KOPT-K1 (cell line): Measurements from ENCODE around the gene ADAMTS5.

Experiments
- H3K27ac ChIP-seq: fragments of 200-600 bp; sonication (generic); 2 replicates; pipeline ENCODE4 v1.5.1; 2016; ENCODE audit warnings: antibody characterized with exemption, mild to moderate bottlenecking, low read depth, low read length; ENCODE audit not compliant: poor library complexity, severe bottlenecking
- H3K36me3 ChIP-seq: fragments of 200-600 bp; sonication (generic); 2 replicates; pipeline ENCODE4 v1.5.1; 2017; ENCODE audit warnings: antibody characterized with exemption, mild to moderate bottlenecking, low read length, moderate library complexity; ENCODE audit not compliant: insufficient read depth
- H3K9me3 ChIP-seq: fragments of 200-600 bp; sonication (generic); 2 replicates; pipeline ENCODE4 v1.5.1; 2017; ENCODE audit warnings: antibody characterized with exemption, low read length, mild to moderate bottlenecking; ENCODE audit not compliant: insufficient read depth, poor library complexity, severe bottlenecking

The ADAMTS5 gene

GRCh38 chr21:26933448-26933847, 33.4 kb downstream of the ADAMTS5 start:
- Histone ChIP-seq H3K9me3 (no peaks in the 10 kb centered on the region), H3K36me3 (no peaks in the 10 kb centered on the region), H3K27ac (no peak overlapping the region)

DNA sequence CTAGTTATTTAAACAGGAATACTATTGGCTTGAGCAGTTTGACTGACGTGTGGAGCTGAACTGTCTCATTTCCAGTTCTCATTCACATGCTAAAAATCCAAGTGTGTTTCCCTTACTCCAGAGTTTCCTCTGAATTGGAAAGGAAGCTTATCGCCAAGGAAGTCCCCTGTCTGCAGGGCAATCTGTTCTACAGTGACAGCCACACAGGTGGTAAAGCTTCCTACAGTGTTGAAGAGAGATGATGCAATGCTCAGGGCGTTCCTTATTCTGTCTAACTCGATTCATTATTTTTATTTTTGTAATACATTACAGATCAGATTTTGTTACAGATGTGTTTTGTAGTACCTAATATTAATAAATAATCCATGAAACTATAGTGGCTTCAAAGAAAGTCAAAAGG, 41.3 kb downstream of the ADAMTS5 start:
- H3K27ac ChIP-seq, result no peak overlapping the region
- no peaks in the 10 kb centered on the region for H3K36me3 ChIP-seq
- no peaks in the 10 kb centered on the region for H3K9me3 ChIP-seq

GRCh38 chr21:26925122-26925521, 41.8 kb downstream of the ADAMTS5 start:
- Histone ChIP-seq H3K36me3 (no peaks in the 10 kb centered on the region), H3K27ac (no peak overlapping the region), H3K9me3 (no peaks in the 10 kb centered on the region)

DNA sequence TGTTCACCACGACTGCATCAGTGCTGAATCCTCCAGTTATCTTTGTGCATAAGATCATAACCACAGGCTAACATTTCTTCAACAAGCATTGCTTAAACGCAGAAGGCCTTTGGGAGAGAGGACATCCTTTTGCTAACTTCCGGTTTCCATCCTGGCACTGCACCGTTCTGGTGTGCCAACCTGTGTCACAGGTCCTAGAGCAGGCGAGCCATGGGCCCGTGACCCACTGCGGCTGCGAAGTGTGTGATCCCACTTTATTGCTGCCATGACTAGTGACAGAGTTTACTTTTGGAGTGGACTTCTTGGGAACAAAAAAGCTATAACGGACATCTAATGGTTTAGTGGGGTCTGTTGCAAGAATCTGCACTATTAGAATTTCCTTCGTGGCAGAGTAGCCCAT, 42.9 kb downstream of the ADAMTS5 start:
- Histone ChIP-seq H3K27ac (no peak overlapping the region), H3K36me3 (no peaks in the 10 kb centered on the region), H3K9me3 (no peaks in the 10 kb centered on the region)

- no peak overlapping the region for H3K27ac ChIP-seq
- no peaks in the 10 kb centered on the region for H3K36me3 ChIP-seq
- no peaks in the 10 kb centered on the region for H3K9me3 ChIP-seq
Measured at GRCh38 chr21:26920055-26920454, 46.8 kb downstream of the ADAMTS5 start.

DNA sequence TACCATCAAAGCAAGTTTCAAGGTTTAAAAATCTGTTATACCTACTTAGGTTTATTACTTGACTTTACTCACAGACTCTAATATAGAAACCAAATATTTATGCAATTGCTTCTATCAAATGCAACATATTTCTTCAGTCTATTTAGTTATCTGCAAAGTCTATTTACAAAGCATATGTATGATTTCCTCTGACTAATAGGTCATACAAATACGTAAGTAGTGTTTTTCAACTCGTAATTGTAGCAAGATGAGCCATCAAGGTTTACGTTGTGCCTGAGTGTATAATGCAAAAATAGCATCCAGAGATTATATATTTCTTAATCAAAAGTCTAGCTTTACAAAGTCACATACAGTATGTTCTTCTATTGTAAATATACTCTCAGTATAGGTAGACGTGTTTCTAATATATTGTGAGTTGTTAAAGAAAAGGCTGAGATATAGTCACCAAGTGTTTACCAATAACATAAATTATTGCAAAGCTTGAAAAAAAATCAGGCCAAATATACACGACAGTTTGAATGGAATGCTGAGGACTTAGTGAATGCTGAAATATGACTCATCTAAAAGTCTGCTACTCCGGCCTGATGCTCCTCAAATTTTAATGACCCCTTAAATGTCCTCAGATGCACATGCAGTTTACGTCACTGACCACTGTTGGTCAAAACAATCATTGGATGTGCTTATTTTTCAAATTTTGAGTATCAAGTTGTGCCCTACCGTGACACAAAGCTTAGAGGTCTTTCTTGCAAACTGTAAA, 48.4 kb downstream of the ADAMTS5 start:
- Histone ChIP-seq H3K36me3 (no peaks in the 10 kb centered on the region), H3K9me3 (peaks cover 9% of the 10 kb centered on the region), H3K27ac (no peak overlapping the region)

DNA sequence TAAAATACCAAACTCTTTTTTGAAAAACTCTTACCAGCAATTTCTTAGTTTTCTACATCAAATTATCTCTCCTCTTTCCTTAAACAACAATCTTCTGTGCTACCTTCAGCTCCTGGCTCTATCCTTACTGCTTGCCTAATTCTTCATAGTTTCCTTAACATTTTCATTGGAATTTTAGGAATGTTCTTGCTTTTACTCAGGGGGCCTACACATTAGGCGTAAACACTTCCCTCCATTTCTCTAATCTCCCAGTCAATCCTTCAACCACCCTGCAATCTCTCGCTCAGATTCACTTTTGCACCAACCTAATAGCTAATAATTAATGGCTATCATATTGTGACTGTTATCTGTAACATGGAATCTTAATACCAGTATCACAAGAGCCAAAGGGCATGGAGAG, 50.1 kb downstream of the ADAMTS5 start:
- Histone ChIP-seq H3K27ac (no peak overlapping the region), H3K9me3 (peaks cover 11% of the 10 kb centered on the region), H3K36me3 (no peaks in the 10 kb centered on the region)

DNA sequence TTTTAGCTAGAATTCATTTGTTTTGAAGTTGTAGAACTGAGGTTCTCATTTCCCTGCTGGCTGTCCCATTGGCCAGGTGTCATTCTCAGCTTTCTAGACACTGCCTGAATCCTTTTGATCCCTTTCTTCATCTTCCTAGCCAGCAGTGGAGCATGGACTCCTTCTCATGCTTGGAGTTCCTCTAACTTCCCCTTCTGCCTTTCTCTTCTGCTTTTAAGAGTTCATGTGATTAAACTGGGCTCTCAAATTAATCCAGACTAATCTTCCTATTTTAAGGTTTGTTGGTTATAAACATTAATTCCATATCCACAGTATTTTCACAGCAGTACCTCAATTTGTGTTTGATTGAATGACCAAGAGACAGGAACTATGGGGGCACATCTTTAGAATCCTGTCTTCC, 52.3 kb downstream of the ADAMTS5 start:
- Histone ChIP-seq H3K9me3 (peaks cover 11% of the 10 kb centered on the region), H3K36me3 (no peaks in the 10 kb centered on the region), H3K27ac (no peak overlapping the region)

GRCh38 chr21:26912466-26912865, 54.4 kb downstream of the ADAMTS5 start:
- Histone ChIP-seq H3K9me3 (peaks cover 11% of the 10 kb centered on the region), H3K27ac (no peak overlapping the region), H3K36me3 (no peaks in the 10 kb centered on the region)

DNA sequence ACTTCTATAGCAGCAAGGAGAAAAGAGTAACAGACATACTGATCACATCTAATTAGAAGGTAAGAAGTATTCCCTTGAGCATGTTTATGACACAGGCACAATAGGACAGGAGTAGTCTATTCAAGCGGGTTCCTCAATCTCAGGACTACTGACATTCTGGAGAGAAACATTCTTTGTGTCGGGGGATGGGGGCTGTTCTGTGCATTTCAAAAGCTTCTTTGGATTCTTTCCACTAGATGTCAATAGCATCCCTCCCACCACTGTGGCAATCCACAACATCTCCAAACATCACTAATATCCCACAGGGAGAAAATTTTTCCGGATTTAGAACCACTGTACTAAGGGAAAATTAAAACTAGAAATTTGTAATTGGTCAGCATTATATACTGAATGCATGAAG, 56.9 kb downstream of the ADAMTS5 start:
- Histone ChIP-seq H3K27ac (no peak overlapping the region), H3K36me3 (no peaks in the 10 kb centered on the region), H3K9me3 (peaks cover 11% of the 10 kb centered on the region)

DNA sequence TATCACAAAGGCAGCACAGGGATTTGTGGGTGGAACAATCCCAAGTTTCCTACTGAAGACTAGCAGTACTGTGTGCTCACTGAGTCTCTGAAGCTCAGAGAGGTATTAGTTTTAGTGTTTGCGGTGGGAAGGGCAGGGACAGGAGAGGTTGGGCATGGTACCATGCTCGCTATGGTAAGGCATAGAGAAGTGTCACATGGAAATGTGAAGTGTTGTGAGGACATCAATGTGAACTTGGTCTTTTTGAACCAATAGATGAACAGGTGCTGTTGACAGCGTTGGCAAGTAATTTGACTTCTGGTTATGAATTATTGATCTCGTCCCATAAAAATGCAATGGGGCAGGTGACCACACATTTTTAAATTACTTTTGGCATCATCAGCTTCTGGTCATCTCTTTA, 65.9 kb downstream of the ADAMTS5 start:
- H3K9me3 ChIP-seq, result no peaks in the 10 kb centered on the region
- H3K27ac ChIP-seq, result no peak overlapping the region
- no peaks in the 10 kb centered on the region for H3K36me3 ChIP-seq

GRCh38 chr21:26892151-26892550, 74.7 kb downstream of the ADAMTS5 start:
- Histone ChIP-seq H3K27ac (no peak overlapping the region), H3K36me3 (no peaks in the 10 kb centered on the region)

DNA sequence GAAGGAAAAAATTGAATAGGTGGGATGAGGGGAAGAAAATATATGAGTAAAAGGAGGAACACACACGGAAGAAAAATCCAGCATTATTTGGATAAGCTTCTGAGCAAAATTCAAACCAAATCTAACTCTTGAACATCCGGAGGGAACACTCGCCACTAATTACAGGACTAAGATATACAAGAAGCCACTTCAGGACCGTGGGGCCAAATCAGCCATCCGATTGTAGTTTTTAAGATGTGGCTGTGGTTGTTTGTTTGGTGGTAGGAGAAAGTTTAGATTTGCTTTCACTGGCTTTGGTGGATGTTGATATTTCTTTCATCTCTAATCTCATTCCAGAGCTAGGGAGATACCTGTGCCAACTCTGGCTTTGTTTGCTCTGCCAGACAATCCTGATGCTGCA, 78.0 kb downstream of the ADAMTS5 start:
- H3K27ac ChIP-seq, result no peak overlapping the region
- H3K9me3 ChIP-seq, result no peaks in the 10 kb centered on the region
- no peaks in the 10 kb centered on the region for H3K36me3 ChIP-seq

More at GRCh38 chr21:26892151-26892550, 74.7 kb downstream of the ADAMTS5 start:
- H3K9me3 ChIP-seq, result no peaks in the 10 kb centered on the region

- no peaks in the 10 kb centered on the region for H3K9me3 ChIP-seq
- H3K27ac ChIP-seq, result no peak overlapping the region
- no peaks in the 10 kb centered on the region for H3K36me3 ChIP-seq
Measured at GRCh38 chr21:26888256-26888655, 78.6 kb downstream of the ADAMTS5 start.

DNA sequence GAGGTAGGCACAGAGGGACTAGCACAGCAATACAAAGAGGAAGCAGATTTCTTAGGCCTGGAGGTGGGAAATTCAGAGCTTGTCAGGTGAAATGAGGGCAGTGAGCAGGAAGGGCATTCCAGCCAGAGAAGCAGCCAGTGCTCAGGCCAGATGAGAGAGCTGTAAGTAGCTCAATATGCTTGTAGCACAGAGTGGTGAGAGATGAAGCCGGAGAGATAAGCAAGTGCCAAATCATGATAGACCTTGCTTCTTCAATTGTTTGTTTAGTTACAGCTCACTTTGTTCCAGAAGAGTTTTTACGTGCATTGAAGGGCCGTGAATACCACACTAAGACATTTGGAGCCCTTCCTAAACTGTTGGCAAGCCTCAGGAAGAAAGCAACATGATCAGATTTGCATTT, 79.6 kb downstream of the ADAMTS5 start:
- Histone ChIP-seq H3K9me3 (no peaks in the 10 kb centered on the region), H3K36me3 (no peaks in the 10 kb centered on the region), H3K27ac (no peak overlapping the region)

DNA sequence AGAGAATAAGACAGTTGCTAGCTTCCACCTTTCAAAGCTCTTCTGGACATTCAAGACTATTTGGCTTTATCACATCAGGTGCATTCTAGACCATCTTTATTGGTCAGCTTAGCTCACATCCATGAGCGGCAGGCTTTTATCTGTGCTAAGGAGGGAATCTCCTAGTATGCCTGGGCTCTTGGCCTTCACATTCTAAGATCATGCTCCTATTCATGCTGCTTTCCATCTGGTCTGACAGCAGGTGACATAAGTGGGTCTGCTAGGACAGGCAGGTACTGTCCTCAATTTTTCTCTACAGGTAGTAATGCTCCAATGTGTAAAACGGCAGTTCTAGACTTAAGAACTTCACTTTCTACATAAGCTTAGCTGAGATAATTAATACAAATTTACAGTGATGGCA, 82.5 kb downstream of the ADAMTS5 start:
- Histone ChIP-seq H3K9me3 (no peaks in the 10 kb centered on the region), H3K27ac (no peak overlapping the region)

More for the DNA sequence above, 82.5 kb downstream of the ADAMTS5 start:
- no peaks in the 10 kb centered on the region for H3K36me3 ChIP-seq
